A673 (cell line): ENCODE measurements around the gene YIF1A.

ENCODE experiments used
- CTCF ChIP-seq: fragments of 300-800, 200-600 bp; sonication (generic); conservative IDR thresholded peaks from 2 replicates; pipeline ENCODE4 v1.5.1; 2017; ENCODE audit warnings: low read depth, mild to moderate bottlenecking, antibody characterized with exemption, low read length, moderate library complexity, mixed read lengths
- EZH2 ChIP-seq: fragments of 200-600 bp; sonication (generic); IDR thresholded peaks from 2 replicates; pipeline ENCODE4 v1.6.1; 2017; ENCODE audit warnings: borderline replicate concordance, low read depth, mild to moderate bottlenecking, mixed read lengths, antibody characterized with exemption, low read length; ENCODE audit not compliant: poor library complexity, severe bottlenecking

DNA sequence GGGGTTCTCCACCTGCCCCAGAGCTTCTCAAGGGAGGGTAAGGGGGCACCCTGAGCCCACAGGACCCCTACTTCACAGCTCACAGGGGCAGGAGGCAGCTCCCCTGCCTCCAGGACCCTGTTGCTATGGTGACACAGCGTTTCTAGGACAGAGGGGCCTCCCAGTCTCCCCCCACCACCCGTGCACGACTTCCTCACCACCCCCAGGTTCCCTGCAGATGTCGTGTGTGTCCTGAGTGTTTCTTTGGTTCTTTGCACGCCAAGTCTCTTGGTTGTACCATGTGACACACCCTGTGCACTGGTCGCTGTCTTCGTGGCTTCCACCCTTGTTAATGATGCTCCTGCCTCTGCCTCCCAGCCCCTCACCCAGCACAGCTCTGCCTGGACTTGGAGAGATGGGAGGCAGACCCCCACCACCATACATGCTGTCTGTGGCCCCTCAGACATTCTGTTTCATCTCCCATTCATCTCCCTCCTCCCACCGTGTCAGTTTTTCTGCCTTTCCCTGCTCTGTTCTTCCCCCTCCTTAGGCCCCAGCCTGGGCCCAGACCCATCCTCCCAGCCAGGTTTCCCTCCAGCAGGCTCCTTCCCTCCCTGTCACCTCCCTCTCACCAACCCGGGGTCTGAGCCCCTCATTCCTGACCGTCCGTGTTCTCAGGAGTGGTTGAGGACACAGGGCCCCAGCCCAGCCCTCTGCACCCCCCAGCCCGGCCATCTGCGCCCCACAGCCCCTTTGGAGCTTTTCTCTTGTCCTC is 45.0 kb downstream of the YIF1A start:
- TF ChIP-seq CTCF (no peak), EZH2 (no peak)
